Measurements from ENCODE around the gene ACSL6. TPM values are rescaled to one million over a fixed set of nuclear protein-coding genes. Genes with fewer than 3 reads are reported as not detected.

ACSL6 gene
- polyA plus RNA-seq, 1 experiment: not detected

DNA sequence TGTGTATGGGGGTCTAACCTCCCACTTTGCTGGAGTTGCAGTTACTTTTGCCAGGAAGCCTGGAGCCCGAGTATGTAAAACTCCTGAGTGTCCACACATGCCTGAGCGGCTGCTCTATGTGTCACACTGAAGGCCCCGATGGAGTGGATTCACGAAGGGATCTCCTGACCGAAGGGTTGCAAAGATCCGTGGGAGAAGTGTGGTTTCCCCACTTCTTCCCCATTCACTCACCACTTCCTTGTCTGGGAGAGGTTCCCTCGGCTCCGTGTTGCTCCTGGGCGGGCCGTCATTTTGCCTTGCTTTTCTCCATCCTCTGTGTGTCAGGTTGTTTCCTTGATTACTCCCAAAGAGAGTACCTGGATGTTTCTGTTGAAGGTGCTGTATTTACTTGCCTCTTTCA, 32.7 kb upstream of the ACSL6 start:
- Histone ChIP-seq H3K36me3 (ENCODE audit: control insufficient read depth, insufficient read depth, low read length) (no peaks in the 10 kb centered on the region), H3K4me3 (ENCODE audit: low read depth, low read length) (no peak overlapping the region), H3K27me3 (ENCODE audit: control insufficient read depth, insufficient read depth, low read length) (peaks cover 2% of the 10 kb centered on the region)
- DNase-seq (ENCODE audit: low read depth): no peak
- TF ChIP-seq, protein P1, sequence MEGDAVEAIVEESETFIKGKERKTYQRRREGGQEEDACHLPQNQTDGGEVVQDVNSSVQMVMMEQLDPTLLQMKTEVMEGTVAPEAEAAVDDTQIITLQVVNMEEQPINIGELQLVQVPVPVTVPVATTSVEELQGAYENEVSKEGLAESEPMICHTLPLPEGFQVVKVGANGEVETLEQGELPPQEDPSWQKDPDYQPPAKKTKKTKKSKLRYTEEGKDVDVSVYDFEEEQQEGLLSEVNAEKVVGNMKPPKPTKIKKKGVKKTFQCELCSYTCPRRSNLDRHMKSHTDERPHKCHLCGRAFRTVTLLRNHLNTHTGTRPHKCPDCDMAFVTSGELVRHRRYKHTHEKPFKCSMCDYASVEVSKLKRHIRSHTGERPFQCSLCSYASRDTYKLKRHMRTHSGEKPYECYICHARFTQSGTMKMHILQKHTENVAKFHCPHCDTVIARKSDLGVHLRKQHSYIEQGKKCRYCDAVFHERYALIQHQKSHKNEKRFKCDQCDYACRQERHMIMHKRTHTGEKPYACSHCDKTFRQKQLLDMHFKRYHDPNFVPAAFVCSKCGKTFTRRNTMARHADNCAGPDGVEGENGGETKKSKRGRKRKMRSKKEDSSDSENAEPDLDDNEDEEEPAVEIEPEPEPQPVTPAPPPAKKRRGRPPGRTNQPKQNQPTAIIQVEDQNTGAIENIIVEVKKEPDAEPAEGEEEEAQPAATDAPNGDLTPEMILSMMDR (IDR thresholded peaks at IDR 0.05; ENCODE audit: insufficient read depth, low read depth, low read length): no peak
- POLR2A ChIA-PET: no interaction called here
- CTCF ChIA-PET: interaction anchor here (2.1 kb wide), 1 partner anchor 19 kb away, joined by 7 read pairs; no protein-coding TSS in a partner anchor

DNA sequence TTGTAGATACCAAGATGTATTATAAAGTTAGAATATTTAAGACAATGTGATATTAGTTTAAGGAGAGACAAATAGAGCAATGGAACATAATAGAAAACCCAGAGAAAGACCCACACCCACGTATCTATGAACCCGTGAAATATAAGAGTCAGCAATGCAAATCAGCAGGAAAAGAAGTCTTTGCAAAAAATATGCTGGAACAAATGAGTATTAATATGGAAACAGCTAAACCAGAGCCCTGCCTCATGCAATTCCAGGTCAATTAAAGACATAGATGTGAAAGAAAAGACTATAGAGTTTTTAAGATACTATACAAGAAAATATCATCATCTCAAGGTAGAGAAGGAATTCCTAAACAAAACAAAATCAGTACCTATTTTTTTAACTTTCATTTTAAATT, 25.9 kb upstream of the ACSL6 start:
- no peak for DNase-seq (ENCODE audit: low read depth)
- Histone ChIP-seq H3K27me3 (ENCODE audit: control insufficient read depth, insufficient read depth, low read length) (no peaks in the 10 kb centered on the region), H3K4me3 (ENCODE audit: low read depth, low read length) (no peak overlapping the region), H3K36me3 (ENCODE audit: control insufficient read depth, insufficient read depth, low read length) (no peaks in the 10 kb centered on the region)
- CTCF ChIA-PET: no interaction called here
- TF ChIP-seq, protein P1 (IDR thresholded peaks at IDR 0.05; ENCODE audit: insufficient read depth, low read depth, low read length): no peak
- POLR2A ChIA-PET: no interaction called here

DNA sequence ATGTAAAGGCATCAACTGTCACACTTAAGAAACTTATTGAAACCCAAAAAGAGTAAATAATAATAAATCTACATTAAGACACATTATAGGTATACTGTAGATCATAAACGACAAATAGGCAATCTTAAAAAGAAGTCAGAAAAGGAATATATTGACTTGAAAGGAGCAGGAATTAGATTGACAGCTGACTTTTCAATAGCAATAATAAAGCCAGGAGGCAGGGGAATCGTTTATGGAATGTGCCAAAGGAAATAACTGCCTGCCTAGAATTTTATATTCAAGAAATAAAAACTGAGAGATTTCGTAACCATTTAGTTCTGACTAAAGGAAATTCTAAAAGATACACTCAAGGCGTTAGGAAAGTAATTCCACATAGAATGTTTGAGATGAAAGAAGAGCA, 21.7 kb upstream of the ACSL6 start:
- Histone ChIP-seq H3K27me3 (ENCODE audit: control insufficient read depth, insufficient read depth, low read length) (peaks cover 5% of the 10 kb centered on the region), H3K4me3 (ENCODE audit: low read depth, low read length) (no peak overlapping the region), H3K36me3 (ENCODE audit: control insufficient read depth, insufficient read depth, low read length) (no peaks in the 10 kb centered on the region)
- no peak for DNase-seq (ENCODE audit: low read depth)
- ChIA-PET CTCF (no interaction called here), POLR2A (no interaction called here)
- TF ChIP-seq, protein P1 (IDR thresholded peaks at IDR 0.05; ENCODE audit: insufficient read depth, low read depth, low read length): no peak

DNA sequence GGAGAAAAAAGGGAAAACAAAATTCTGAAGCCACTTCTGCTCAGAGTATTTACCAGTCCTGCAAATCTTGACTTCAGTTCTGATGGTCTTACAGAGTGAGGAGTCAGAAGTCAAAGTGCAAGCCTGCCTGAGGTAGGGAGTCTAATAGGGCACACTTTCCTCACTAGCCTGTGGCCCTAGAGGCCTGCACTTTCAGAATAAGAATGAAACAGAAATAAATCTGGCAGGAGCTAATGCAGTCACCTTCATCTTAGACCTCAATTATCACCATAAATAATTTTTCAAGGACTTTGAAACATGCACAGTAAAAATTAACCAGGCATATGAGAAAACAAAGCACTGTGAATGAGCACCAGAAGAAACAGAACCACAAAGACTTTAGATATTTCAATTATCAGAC, 20.7 kb upstream of the ACSL6 start:
- no peak for DNase-seq (ENCODE audit: low read depth)
- ChIA-PET CTCF (no interaction called here), POLR2A (no interaction called here)
- TF ChIP-seq, protein P1 (IDR thresholded peaks at IDR 0.05; ENCODE audit: insufficient read depth, low read depth, low read length): no peak
- H3K27me3 ChIP-seq (ENCODE audit: control insufficient read depth, insufficient read depth, low read length): peaks cover 5% of the 10 kb centered on the region
- no peak overlapping the region for H3K4me3 ChIP-seq (ENCODE audit: low read depth, low read length)
- no peaks in the 10 kb centered on the region for H3K36me3 ChIP-seq (ENCODE audit: control insufficient read depth, insufficient read depth, low read length)

DNA sequence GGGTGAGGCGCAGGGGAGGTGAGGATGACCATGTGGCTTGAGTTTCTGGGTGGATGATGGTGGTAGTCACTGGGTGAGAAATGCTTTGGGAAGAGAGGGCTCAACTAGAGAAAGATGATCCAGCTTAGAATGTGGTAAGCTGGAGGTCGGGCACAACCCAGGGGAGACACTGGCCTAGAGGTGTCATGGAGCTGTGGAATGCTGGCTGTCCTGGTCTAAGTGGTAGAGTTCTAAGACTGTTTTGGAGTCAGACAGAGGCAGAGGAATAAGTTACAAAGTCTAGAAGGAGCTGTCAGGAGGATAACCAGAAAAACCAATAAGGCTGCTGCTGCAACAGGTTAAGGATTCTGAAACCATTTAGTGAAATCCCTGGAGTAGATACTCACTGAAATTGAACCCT, 19.2 kb upstream of the ACSL6 start:
- DNase-seq (ENCODE audit: low read depth): no peak
- TF ChIP-seq, protein P1 (IDR thresholded peaks at IDR 0.05; ENCODE audit: insufficient read depth, low read depth, low read length): no peak
- CTCF ChIA-PET: no interaction called here
- H3K36me3 ChIP-seq (ENCODE audit: control insufficient read depth, insufficient read depth, low read length): no peaks in the 10 kb centered on the region
- no peak overlapping the region for H3K4me3 ChIP-seq (ENCODE audit: low read depth, low read length)
- H3K27me3 ChIP-seq (ENCODE audit: control insufficient read depth, insufficient read depth, low read length): peaks cover 5% of the 10 kb centered on the region
- POLR2A ChIA-PET: no interaction called here

Measured in BJ (cell line).